GM12875 (cell line): ENCODE measurements around the gene SYNE2.

Source experiments
- H3K4me3 ChIP-seq: one replicate; pipeline ENCODE4 v1.5.1; 2011; ENCODE audit warnings: low read depth, low read length, control low read depth
- TF ChIP-seq, protein P1 (sequence below): IDR thresholded peaks from 2 replicates; pipeline ENCODE4 v1.5.1; 2011; ENCODE audit warnings: low read depth, mild to moderate bottlenecking, control low read depth, inconsistent platforms, low read length, moderate library complexity, borderline replicate concordance; ENCODE audit not compliant: insufficient read depth

Gene SYNE2

DNA sequence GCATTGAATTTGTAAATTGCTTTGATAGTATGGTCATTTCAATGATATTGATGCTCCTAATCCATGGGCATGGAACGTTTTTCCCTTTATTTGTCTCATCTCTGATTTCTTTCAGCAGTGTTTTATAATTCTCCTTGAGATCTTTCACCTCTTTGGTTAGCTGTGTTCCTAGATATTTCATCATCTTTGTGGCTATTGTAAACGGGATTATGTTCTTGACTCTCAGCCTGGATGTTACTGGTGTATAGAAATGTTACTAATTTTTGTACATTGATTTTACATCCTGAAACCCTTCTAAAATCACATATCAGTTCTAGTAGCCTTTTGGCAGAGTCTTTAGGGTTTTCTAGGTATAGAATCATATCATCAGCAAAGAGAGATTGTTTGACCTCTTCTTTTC, 52.6 kb downstream of the SYNE2 start:
- TF ChIP-seq, protein P1, sequence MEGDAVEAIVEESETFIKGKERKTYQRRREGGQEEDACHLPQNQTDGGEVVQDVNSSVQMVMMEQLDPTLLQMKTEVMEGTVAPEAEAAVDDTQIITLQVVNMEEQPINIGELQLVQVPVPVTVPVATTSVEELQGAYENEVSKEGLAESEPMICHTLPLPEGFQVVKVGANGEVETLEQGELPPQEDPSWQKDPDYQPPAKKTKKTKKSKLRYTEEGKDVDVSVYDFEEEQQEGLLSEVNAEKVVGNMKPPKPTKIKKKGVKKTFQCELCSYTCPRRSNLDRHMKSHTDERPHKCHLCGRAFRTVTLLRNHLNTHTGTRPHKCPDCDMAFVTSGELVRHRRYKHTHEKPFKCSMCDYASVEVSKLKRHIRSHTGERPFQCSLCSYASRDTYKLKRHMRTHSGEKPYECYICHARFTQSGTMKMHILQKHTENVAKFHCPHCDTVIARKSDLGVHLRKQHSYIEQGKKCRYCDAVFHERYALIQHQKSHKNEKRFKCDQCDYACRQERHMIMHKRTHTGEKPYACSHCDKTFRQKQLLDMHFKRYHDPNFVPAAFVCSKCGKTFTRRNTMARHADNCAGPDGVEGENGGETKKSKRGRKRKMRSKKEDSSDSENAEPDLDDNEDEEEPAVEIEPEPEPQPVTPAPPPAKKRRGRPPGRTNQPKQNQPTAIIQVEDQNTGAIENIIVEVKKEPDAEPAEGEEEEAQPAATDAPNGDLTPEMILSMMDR = no peak

GRCh38 chr14:63908667-63909264, 56.0 kb downstream of the SYNE2 start:
- no peak overlapping the region for H3K4me3 ChIP-seq
- TF ChIP-seq, protein P1 = no peak

More for the DNA sequence above, 52.6 kb downstream of the SYNE2 start:
- no peak overlapping the region for H3K4me3 ChIP-seq

DNA sequence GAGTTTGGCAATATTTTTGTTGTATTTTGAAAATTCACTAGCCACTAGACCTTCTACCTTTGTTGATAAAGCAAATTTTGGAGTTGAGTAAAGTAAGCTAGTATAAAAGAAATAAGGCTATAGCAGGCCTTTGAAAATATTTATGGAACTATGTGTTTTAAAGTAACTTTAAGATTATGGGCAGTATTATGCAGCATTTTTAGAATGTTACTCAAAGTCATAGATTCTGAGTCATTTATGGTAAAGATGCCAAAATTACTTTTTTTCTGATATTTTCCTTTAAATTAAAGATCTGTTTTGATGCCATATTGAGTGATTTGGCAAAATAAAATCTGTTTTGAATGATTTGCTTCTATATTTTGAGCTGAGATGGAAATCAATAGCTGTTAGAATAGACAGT, 57.2 kb downstream of the SYNE2 start:
- TF ChIP-seq, protein P1 = no peak
- H3K4me3 ChIP-seq = no peak overlapping the region

- TF ChIP-seq, protein P1 = no peak
- H3K4me3 ChIP-seq = no peak overlapping the region
Measured at GRCh38 chr14:63910583-63911363, 58.0 kb downstream of the SYNE2 start.

DNA sequence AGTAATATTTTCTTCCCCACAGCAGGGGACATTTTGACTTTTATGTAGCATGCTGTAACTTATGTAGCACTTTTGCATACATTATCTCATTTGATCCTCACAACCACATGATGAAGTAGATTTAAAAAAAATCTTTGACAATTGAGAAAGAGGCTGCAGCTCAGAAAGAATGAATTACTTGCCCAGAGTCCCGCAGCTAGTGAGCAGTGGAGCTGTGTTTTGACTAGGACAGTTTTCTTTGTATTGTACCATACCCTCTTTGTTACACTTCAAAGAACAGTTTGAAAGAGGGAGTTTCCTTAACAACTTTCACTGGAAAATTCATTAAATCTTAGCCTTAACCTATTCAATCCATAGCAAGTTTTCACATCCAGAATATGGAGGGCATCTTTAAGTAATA, 58.6 kb downstream of the SYNE2 start:
- TF ChIP-seq, protein P1 = no peak
- H3K4me3 ChIP-seq = no peak overlapping the region

DNA sequence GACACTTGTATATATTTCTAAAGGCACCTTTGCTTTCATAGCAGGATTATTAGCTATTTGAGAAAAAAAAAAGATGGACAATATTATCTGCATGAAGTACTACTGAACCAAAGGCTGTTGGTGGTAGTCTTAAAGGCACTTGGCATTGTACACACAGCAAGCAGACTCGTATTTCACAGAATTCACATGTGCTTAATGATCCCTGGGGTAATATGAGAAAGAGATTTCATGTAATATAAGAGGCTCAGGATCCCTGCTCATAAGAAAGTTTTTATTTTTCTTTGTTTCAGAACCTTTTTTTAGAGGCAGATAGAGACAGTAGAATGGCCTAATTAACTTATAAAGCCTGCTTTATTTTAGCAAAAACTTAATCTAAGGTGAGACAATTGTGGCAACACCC, 59.5 kb downstream of the SYNE2 start:
- H3K4me3 ChIP-seq = no peak overlapping the region
- TF ChIP-seq, protein P1 = no peak

- H3K4me3 ChIP-seq = no peak overlapping the region
- TF ChIP-seq, protein P1 = no peak
Measured at GRCh38 chr14:63918411-63918810, 65.6 kb downstream of the SYNE2 start.
